AG04449 (cell line): ENCODE measurements around the gene PSME4.
"Not testable (repeated sequence)": the region's sequence is repeated elsewhere in the genome, so short reads cannot be mapped to it uniquely, and the experiment has no call there.

Experiments used
- CTCF ChIA-PET: fragments of 350-600 bp; formaldehyde crosslinking; extraction: SDS; loops from one replicate; lab custom pipeline; 2021; ENCODE audit warnings: antibody characterized with exemption; lab: Yijun Ruan, JAX
- POLR2A ChIA-PET: fragments of 400-600, 350-600 bp; formaldehyde crosslinking; extraction: SDS; loops from one replicate; lab custom pipeline; 2020; ENCODE audit warnings: antibody characterized with exemption, inconsistent platforms; lab: Yijun Ruan, JAX
- DNase-seq: peaks from one replicate; pipeline ENCODE4 v3.0.0-alpha.2; 2010; ENCODE audit warnings: low read depth, low spot score
- H3K4me3 ChIP-seq: 2 replicates; pipeline ENCODE4 v1.5.1; 2011; ENCODE audit warnings: low read depth, mild to moderate bottlenecking, control low read depth, low read length
- CTCF ChIP-seq: IDR thresholded peaks from one replicate; pipeline ENCODE4 v1.5.1; 2011; ENCODE audit warnings: mild to moderate bottlenecking, moderate library complexity, low read length, control low read depth, inconsistent platforms; ENCODE audit not compliant: insufficient read depth; ENCODE audit errors: missing control alignments

The PSME4 gene

DNA sequence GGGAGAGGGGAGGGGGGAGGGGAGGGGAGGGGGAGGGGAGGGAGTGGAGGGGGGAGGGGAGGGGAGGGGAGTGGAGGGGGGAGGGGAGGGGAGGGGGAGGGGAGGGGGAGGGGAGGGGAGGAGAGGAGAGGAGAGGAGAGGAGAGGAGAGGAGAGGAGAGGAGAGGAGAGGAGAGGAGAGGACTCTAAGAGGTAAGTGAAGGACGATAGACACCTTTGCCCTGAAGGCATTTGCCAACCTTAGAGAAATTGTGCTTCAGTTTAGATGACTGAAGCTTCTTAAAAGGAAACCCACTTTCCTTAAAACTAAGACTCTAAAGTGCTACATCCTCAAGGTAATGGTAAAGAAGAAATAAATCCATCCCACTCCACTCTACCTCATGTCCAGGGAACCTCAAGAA is 130.2 kb downstream of the PSME4 start:
- H3K4me3 ChIP-seq: no peak overlapping the region
- TF ChIP-seq CTCF: no peak
- ChIA-PET POLR2A (no interaction called here), CTCF (no interaction called here)
- no peak for DNase-seq

GRCh38 chr2:53829980-53830290 is 140.9 kb downstream of the PSME4 start:
- CTCF ChIA-PET, DNase-seq, POLR2A ChIA-PET, H3K4me3 ChIP-seq: not testable (repeated sequence)

DNA sequence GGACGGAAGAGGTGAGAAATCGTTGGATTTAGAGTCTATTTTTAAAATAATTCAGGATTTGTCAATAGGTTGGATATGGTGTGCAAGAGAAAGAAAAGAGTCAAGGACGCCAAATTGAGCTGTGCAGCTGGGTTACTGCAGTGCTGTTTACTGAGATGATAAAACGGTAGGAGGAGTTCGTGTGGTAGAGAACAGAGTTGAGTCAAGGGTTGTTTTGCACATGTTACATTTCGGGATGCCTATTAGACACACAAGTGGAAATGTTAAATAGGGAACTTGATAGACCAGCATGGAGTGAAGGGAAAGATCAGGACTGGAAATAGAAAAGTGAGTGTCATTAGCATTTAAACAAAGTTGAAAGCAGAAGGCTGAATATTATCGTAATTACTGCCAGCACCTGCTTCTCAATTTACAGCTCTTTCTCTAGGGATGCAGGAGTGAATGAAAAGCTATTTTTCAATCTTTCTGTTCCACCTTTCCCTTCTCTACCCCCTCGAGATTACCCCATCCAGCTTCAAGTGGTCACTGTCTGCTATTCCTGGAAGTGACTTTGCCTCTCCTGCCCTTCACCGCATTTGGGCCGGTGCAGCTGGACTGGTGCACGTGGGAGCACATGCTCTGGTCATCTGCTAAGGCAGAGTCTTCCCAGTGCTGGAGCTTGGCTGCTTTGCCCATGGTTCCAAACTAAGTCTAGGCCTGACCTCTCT is 141.4 kb downstream of the PSME4 start:
- no peak for DNase-seq
- ChIA-PET POLR2A (no interaction called here), CTCF (no interaction called here)
- TF ChIP-seq CTCF: no peak
- H3K4me3 ChIP-seq: no peak overlapping the region

GRCh38 chr2:53828331-53828730 is 142.5 kb downstream of the PSME4 start:
- ChIA-PET CTCF (no interaction called here), POLR2A (no interaction called here)
- no peak for DNase-seq
- no peak overlapping the region for H3K4me3 ChIP-seq
- TF ChIP-seq CTCF: no peak

- no peak overlapping the region for H3K4me3 ChIP-seq
- ChIA-PET CTCF (no interaction called here), POLR2A (no interaction called here)
- TF ChIP-seq CTCF: no peak
- no peak for DNase-seq
Measured at GRCh38 chr2:53827398-53828175, 143.2 kb downstream of the PSME4 start.

GRCh38 chr2:53826587-53827397 is 144.0 kb downstream of the PSME4 start:
- no peak for TF ChIP-seq CTCF
- ChIA-PET CTCF (no interaction called here), POLR2A (no interaction called here)
- DNase-seq: no peak
- no peak overlapping the region for H3K4me3 ChIP-seq
